ENCODE measurements around the gene SUSD6. TPM values are rescaled to one million over a fixed set of nuclear protein-coding genes. Genes with fewer than 3 reads are reported as not detected.

SUSD6 gene
- total RNA-seq, 1 donor from 2014 or later: 49.0 TPM

DNA sequence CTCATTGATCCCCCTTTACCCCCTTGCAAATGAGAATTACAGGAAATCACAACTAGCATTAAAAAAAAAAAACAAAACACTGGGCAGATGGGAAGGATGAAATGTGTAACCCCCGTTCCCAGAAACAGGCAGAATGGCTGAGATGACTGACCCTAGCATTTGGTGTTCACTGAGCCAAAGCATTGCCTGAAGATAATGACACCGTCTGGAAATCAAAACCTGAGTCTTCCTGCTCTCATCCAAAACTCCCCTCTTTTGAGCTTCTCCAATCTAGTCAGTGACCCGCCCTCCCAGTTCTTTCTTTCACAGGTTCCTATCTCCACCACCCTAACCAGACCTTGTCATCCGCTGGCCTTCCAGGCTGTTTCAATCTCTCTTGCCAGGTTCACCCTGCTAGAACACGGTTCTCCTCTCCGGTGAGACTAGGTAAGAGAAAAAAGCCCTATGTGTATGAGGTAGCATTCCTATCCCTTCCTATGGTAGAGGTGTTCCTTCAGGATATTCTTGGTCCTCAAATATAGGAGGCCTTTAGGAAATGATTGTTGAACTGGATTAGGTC is 21.3 kb downstream of the SUSD6 start:
- no peaks in the 10 kb centered on the region for H3K36me3 ChIP-seq (ENCODE audit: control insufficient read depth, insufficient read depth, low read length)
- H3K4me3 ChIP-seq (ENCODE audit: low read depth, low read length): no peak overlapping the region
- TF ChIP-seq CTCF (IDR thresholded peaks at IDR 0.05; ENCODE audit: insufficient read depth, low read length, poor library complexity, severe bottlenecking): no peak
- DNase-seq (ENCODE audit: low read depth): no peak
- H3K27me3 ChIP-seq (ENCODE audit: control insufficient read depth, insufficient read depth, low read length): no peaks in the 10 kb centered on the region

GRCh38 chr14:69633238-69633637 is 21.8 kb downstream of the SUSD6 start:
- DNase-seq (ENCODE audit: low read depth): no peak
- Histone ChIP-seq H3K27me3 (ENCODE audit: control insufficient read depth, insufficient read depth, low read length) (no peaks in the 10 kb centered on the region), H3K36me3 (ENCODE audit: control insufficient read depth, insufficient read depth, low read length) (no peaks in the 10 kb centered on the region), H3K4me3 (ENCODE audit: low read depth, low read length) (no peak overlapping the region)
- no peak for TF ChIP-seq CTCF (IDR thresholded peaks at IDR 0.05; ENCODE audit: insufficient read depth, low read length, poor library complexity, severe bottlenecking)

- no peak for TF ChIP-seq CTCF (IDR thresholded peaks at IDR 0.05; ENCODE audit: insufficient read depth, low read length, poor library complexity, severe bottlenecking)
- Histone ChIP-seq H3K4me3 (ENCODE audit: low read depth, low read length) (no peak overlapping the region), H3K27me3 (ENCODE audit: control insufficient read depth, insufficient read depth, low read length) (no peaks in the 10 kb centered on the region), H3K36me3 (ENCODE audit: control insufficient read depth, insufficient read depth, low read length) (no peaks in the 10 kb centered on the region)
- DNase-seq (ENCODE audit: low read depth): no peak
Observed at GRCh38 chr14:69635981-69636639, 24.7 kb downstream of the SUSD6 start.

- H3K36me3 ChIP-seq (ENCODE audit: control insufficient read depth, insufficient read depth, low read length): no peaks in the 10 kb centered on the region
- no peaks in the 10 kb centered on the region for H3K27me3 ChIP-seq (ENCODE audit: control insufficient read depth, insufficient read depth, low read length)
- no peak for DNase-seq (ENCODE audit: low read depth)
- no peak for TF ChIP-seq CTCF (IDR thresholded peaks at IDR 0.05; ENCODE audit: insufficient read depth, low read length, poor library complexity, severe bottlenecking)
- no peak overlapping the region for H3K4me3 ChIP-seq (ENCODE audit: low read depth, low read length)
Observed at GRCh38 chr14:69636718-69637480, 25.5 kb downstream of the SUSD6 start.

GRCh38 chr14:69637503-69638031 is 26.2 kb downstream of the SUSD6 start:
- DNase-seq (ENCODE audit: low read depth): no peak
- TF ChIP-seq CTCF (IDR thresholded peaks at IDR 0.05; ENCODE audit: insufficient read depth, low read length, poor library complexity, severe bottlenecking): no peak
- Histone ChIP-seq H3K27me3 (ENCODE audit: control insufficient read depth, insufficient read depth, low read length) (no peaks in the 10 kb centered on the region), H3K36me3 (ENCODE audit: control insufficient read depth, insufficient read depth, low read length) (no peaks in the 10 kb centered on the region), H3K4me3 (ENCODE audit: low read depth, low read length) (no peak overlapping the region)
